ENCODE measurements around the gene ITFG2.

Gene ITFG2

DNA sequence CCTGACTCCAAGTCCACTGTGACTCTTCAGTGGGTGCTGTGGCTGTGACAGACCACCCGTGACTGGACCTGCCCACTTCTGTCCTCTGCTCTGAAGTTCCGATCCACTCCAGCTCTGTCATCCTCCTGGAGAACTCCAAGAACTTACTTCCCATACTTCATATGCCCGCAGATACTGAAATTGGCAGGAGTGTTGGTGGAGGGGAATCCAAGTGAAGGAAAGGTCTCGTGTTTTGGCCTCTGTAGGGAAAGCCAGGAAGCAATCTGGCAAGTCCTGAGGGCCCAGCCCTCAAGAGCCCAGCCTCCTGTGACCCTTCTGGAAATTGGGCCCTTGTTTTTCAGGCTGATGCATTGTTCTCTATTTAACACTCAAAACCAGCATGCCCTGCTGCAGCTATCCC is 40.1 kb upstream of the ITFG2 start:
- TF ChIP-seq, protein P1, sequence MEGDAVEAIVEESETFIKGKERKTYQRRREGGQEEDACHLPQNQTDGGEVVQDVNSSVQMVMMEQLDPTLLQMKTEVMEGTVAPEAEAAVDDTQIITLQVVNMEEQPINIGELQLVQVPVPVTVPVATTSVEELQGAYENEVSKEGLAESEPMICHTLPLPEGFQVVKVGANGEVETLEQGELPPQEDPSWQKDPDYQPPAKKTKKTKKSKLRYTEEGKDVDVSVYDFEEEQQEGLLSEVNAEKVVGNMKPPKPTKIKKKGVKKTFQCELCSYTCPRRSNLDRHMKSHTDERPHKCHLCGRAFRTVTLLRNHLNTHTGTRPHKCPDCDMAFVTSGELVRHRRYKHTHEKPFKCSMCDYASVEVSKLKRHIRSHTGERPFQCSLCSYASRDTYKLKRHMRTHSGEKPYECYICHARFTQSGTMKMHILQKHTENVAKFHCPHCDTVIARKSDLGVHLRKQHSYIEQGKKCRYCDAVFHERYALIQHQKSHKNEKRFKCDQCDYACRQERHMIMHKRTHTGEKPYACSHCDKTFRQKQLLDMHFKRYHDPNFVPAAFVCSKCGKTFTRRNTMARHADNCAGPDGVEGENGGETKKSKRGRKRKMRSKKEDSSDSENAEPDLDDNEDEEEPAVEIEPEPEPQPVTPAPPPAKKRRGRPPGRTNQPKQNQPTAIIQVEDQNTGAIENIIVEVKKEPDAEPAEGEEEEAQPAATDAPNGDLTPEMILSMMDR (IDR thresholded peaks at IDR 0.05; ENCODE audit: insufficient read depth, missing control alignments) = no peak
- no peak for FAIRE-seq
- no peak for DNase-seq (ENCODE audit: insufficient read length, low spot score)

DNA sequence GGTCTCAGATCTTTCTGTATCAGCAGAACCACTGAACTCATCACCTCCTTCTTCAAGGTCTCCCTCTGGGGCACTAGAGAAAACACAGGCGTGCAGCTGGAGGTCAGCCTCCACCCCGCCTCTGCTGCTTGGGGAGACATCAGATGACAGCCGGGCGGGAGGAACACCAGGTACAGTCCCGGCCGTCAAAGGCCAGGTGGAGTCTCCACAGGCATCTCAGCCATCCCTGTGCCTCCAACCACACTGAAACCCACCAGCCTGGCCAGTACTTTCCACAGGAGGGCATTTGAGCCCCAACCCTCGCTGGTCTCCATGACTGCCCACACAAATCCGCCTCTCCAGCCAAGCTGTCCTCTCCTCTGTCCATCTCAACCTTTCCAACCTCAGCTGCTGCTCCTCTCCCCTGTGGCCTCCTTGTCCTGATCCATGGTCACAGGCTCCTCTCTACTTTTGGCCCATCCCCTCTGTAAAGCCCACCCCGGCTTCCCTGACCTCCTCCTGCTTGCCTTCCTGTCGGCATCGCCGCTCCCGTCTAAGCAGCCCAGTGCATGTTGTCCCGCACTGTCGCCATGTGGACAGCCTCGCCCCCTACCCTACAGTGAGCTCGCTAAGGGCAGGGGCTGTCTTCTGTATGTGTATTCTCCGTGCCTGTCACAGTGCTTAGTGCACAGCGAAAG is 39.1 kb upstream of the ITFG2 start:
- FAIRE-seq = no peak
- DNase-seq (ENCODE audit: insufficient read length, low spot score) = no peak

DNA sequence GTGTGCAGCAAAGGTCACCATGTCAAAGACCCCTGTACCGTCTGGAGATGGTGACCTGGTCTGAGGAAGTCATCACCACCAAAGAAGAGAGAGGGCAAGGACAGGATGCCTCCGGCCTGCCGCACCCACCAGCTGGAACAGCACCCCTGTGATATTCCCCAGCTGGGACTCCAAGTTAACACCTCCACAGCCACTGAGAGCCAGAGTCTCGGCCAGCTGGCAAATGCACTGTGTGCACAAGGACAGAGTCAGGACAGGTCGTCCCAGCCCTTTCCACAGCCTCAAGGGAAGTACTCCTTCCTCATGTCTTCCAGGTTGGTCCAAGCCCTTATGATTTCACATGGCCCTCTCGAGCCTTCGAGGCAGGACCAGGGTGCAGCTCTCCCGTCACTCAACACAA is 37.0 kb upstream of the ITFG2 start:
- TF ChIP-seq, protein P1 (IDR thresholded peaks at IDR 0.05; ENCODE audit: insufficient read depth, missing control alignments) = no peak
- DNase-seq (ENCODE audit: insufficient read length, low spot score) (no peak), FAIRE-seq (no peak)

More for the DNA sequence above, 39.1 kb upstream of the ITFG2 start:
- TF ChIP-seq, protein P1 (IDR thresholded peaks at IDR 0.05; ENCODE audit: insufficient read depth, missing control alignments) = no peak

DNA sequence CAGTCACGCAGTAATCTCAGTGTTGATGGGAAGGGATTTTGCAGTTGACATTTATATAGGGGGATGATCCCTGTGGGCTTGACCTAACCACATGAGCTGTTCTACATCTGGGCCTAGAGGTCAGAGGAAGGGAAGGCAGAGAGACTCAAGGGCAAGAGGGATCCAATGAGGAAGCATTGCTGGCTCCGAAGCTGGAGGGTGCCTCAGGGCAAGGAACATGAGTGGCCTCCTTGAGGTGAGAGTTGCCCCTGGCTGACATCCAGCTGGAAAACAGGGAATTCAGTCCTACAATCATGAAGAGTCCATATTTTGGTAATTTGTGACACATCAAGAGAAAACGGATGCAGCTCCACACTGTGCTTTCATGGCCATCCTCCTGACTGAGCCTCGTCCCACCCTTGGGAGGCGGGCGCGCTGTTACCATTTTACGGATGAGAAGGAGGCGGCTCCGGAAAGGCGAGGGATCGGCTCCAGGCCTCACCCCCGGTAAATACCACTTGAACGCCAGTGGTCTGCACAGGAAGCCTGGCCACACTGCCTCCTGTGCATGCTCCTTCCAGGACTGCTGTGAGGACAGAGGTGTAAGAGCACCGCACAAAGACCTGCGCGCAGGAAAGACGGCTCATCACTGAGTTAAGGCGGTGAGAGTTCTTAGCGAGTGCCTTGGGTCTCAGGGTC is 36.2 kb upstream of the ITFG2 start:
- FAIRE-seq (no peak), DNase-seq (ENCODE audit: insufficient read length, low spot score) (no peak)
- TF ChIP-seq, protein P1 (IDR thresholded peaks at IDR 0.05; ENCODE audit: insufficient read depth, missing control alignments) = no peak

DNA sequence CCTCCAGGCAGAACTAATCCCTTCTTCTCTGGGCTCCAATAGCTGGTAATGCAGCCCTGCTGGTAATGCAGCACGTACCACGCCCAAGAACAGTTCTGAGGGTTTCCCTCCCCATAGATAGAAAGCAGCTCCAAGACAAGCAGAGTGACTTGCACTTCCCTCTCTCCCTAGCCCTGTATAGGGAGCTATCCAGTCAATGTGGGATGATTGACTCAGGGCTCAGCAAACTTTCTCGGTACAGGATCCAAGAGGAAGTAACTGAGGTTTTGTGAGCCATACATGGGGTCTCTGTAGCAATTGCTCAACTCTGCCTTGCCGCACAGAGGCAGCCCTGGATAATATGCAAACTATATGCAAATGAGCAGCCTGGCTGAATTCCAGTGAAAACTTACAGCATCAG is 33.2 kb upstream of the ITFG2 start:
- FAIRE-seq = no peak

DNA sequence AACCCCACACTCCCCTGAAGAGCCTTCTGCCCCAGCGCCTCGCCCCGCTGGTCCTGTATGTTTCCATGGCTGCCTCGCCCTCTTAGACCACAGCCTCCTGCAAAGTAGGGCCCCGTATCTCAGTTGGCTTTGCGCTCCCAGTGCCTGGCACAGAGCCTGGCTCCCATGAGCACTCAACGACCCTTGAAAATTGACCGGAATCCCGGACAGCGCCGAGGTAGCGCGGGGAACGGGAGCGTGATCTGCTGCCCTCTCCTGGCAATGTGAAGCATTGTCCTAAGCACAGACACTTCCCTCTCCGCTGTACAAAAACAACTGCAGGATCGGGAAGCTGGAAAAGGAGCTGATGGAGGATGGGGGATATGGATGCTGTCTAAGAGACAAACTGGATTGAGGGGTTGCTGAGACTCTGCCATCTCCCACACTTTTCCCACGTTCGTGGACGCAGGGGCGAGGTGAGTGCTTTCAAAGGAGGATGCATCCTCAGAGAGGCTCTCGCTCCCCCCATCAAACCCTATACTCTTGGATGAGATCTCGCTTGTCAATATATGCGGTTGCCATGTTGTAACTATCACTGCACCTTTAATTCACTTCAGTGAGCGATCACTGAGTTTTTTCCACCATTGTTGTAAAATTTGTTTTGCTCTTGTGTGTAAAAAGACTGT is 28.4 kb upstream of the ITFG2 start:
- FAIRE-seq (peak; percentile 11), DNase-seq (ENCODE audit: insufficient read length, low spot score) (peak; percentile 50)
- TF ChIP-seq, protein P1 (IDR thresholded peaks at IDR 0.05; ENCODE audit: insufficient read depth, missing control alignments) = peak; percentile 91

More for the DNA sequence above, 33.2 kb upstream of the ITFG2 start:
- DNase-seq (ENCODE audit: insufficient read length, low spot score) = no peak
- TF ChIP-seq, protein P1 (IDR thresholded peaks at IDR 0.05; ENCODE audit: insufficient read depth, missing control alignments) = no peak
